Activated CD4-positive, alpha-beta T cell treated with anti-CD3 and anti-CD28 coated beads, Interleukin-2, amount 10 ng/mL, durations not matched to agents 24 days and 14 days (primary cell): Measurements from ENCODE around the gene DEUP1. TPM values are rescaled to one million over a fixed set of nuclear protein-coding genes. Genes with fewer than 3 reads are reported as not detected.
"Not testable (repeated sequence)": the region's sequence is repeated elsewhere in the genome, so short reads cannot be mapped to it uniquely, and the experiment has no call there.

Experiments
- DNase-seq: peaks from one replicate; pipeline ENCODE4 v3.0.0; 2022
- H3K27ac Mint-ChIP-seq: one replicate; pipeline ENCODE4 v1.8.0; 2022; ENCODE audit warnings: mild to moderate bottlenecking, mixed read lengths
- H3K27me3 Mint-ChIP-seq: one replicate; pipeline ENCODE4 v1.8.0; 2022; ENCODE audit warnings: mixed read lengths
- H3K36me3 Mint-ChIP-seq: one replicate; pipeline ENCODE4 v1.8.0; 2022; ENCODE audit warnings: low read depth, mild to moderate bottlenecking, mixed read lengths
- H3K4me1 Mint-ChIP-seq: one replicate; pipeline ENCODE4 v1.8.0; 2021; ENCODE audit warnings: mixed read lengths
- H3K4me3 Mint-ChIP-seq: one replicate; pipeline ENCODE4 v1.8.0; 2022; ENCODE audit warnings: mild to moderate bottlenecking, moderate library complexity, mixed read lengths
- H3K9me3 Mint-ChIP-seq: one replicate; pipeline ENCODE4 v1.8.0; 2021; ENCODE audit warnings: mixed read lengths
- intact Hi-C: fragments of 100-400 bp; cut with micrococcal nuclease; formaldehyde crosslinking; loops from one replicate; pipeline ENCODE4 v1.15.1; 2023
- total RNA-seq: library from RNA; stranded (reverse); gene quantifications from 2 replicates; pipeline ENCODE4 v1.2.3, GENCODE V29; 2022

The DEUP1 gene
- total RNA-seq, result not detected in 2 replicates

- H3K9me3 Mint-ChIP-seq, result no peaks in the 10 kb centered on the region
- DNase-seq, result peak; percentile 56
- H3K4me1 Mint-ChIP-seq, result no peaks in the 10 kb centered on the region
- peak within 1 kb of the TSS; percentile 58 for H3K4me3 Mint-ChIP-seq
- no peak within 1 kb of the TSS for H3K27ac Mint-ChIP-seq
- intact Hi-C loops, result no loop called here
- peaks cover 43% of the 10 kb centered on the region for H3K27me3 Mint-ChIP-seq
- H3K36me3 Mint-ChIP-seq, result no peaks in the 10 kb centered on the region
Observed at GRCh38 chr11:93330446-93330984, at the start of gene DEUP1. DEUP1 (plus strand) TSS chr11:93330742; CDS start chr11:93332260, 1,518 bp downstream.

DNA sequence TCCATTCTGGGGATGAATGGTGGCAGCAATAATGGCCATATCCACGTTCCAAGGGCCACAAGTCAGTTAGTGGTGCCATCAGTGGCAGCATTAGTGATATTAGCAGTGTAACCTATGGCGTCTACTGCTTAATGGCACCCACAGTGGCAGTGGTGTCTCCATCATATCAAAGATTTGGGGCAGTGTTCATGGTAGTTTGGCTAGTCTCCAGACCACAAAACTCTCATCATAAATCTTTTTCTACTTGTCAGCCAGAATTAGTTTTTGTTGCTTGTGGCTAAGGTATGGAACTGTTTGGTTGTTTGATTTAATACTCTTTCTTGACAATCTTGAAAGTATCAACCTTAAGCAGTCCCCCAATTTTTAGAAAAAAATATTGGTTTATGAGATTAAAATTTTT lies 45.1 kb upstream of the DEUP1 start:
- Mint-ChIP-seq H3K4me3 (no peak overlapping the region), H3K27me3 (peaks cover 2% of the 10 kb centered on the region), H3K9me3 (no peaks in the 10 kb centered on the region), H3K4me1 (no peaks in the 10 kb centered on the region), H3K36me3 (no peaks in the 10 kb centered on the region), H3K27ac (no peak overlapping the region)
- DNase-seq, result no peak
- intact Hi-C loops, result no loop called here

DNA sequence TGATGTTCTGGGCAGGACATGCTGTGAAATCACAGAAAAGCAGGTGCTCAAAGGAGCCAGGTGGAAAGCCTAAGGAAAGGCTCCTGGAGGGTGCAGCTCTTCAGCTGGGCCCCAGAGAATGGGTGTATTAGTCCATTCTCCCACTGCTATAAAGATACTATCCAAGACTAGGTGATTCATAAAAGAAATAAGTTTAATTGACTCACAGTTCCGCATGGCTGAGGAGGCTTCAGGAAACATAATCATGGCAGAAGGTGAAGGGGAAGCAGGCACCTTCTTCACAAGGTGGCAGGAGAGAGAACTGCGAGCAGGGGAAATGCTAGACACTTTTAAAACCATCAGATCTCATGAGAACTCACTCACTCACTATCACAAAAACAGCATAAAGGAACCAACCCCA lies 43.1 kb upstream of the DEUP1 start:
- no peak for DNase-seq
- Mint-ChIP-seq H3K4me3 (no peak overlapping the region), H3K4me1 (no peaks in the 10 kb centered on the region), H3K9me3 (no peaks in the 10 kb centered on the region), H3K27ac (no peak overlapping the region), H3K27me3 (peaks cover 2% of the 10 kb centered on the region), H3K36me3 (no peaks in the 10 kb centered on the region)
- intact Hi-C loops, result no loop called here

GRCh38 chr11:93288079-93288478 lies 42.5 kb upstream of the DEUP1 start:
- H3K4me3 Mint-ChIP-seq, result no peak overlapping the region
- H3K27me3 Mint-ChIP-seq, result peaks cover 2% of the 10 kb centered on the region
- H3K27ac Mint-ChIP-seq, result no peak overlapping the region
- H3K36me3 Mint-ChIP-seq, result no peaks in the 10 kb centered on the region
- no peaks in the 10 kb centered on the region for H3K9me3 Mint-ChIP-seq
- no peaks in the 10 kb centered on the region for H3K4me1 Mint-ChIP-seq
- no peak for DNase-seq
- intact Hi-C loops, result no loop called here

DNA sequence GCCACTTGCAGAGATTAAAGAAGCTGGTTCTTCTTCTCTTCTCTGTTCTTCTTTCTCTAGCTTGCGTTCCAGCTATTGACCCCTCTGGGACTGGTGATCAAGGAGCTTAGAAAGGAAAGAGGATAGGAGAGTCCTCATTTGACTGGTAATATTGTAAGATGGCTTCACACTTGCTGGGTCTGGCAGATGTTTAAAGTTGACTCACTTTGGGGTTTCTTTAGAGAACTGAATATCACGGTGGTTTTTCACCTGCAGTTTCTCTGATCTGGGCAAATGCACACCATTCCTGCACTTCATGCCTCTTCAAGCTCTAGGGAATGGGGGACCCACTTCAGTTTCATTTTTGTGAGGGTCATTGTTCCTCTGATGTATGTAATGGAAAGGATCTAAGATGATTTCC lies 41.8 kb upstream of the DEUP1 start:
- Mint-ChIP-seq H3K27me3 (peaks cover 2% of the 10 kb centered on the region), H3K4me3 (no peak overlapping the region), H3K27ac (no peak overlapping the region), H3K9me3 (no peaks in the 10 kb centered on the region), H3K4me1 (no peaks in the 10 kb centered on the region), H3K36me3 (no peaks in the 10 kb centered on the region)
- DNase-seq, result no peak
- intact Hi-C loops, result no loop called here

GRCh38 chr11:93289782-93290463 lies 40.6 kb upstream of the DEUP1 start:
- Mint-ChIP-seq H3K27me3 (peaks cover 4% of the 10 kb centered on the region), H3K4me1 (no peaks in the 10 kb centered on the region), H3K4me3 (no peak overlapping the region), H3K9me3 (no peaks in the 10 kb centered on the region), H3K36me3 (no peaks in the 10 kb centered on the region), H3K27ac (no peak overlapping the region)
- DNase-seq, result no peak
- intact Hi-C loops, result no loop called here

DNA sequence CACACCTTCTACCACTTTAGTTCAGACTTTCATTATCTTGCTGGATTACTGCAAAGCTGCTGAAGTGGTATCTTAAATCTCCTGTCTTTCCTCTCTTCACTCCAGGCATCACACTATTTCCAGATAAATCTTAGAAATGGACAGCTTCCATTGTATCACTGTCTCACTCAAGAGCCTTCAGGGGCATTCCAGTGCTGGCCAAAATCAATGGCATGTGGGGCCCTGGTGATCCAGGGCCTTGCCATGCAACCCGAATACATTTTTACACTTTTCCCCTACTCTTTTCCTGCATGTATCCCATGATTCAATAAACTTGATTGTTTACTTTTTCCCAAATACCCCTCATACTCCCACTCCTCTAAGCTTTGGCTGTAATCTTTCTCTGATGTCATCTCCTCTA lies 39.4 kb upstream of the DEUP1 start:
- Mint-ChIP-seq H3K36me3 (no peaks in the 10 kb centered on the region), H3K9me3 (no peaks in the 10 kb centered on the region), H3K27me3 (peaks cover 4% of the 10 kb centered on the region), H3K4me1 (no peaks in the 10 kb centered on the region), H3K4me3 (no peak overlapping the region), H3K27ac (no peak overlapping the region)
- intact Hi-C loops, result no loop called here
- no peak for DNase-seq

GRCh38 chr11:93291898-93292297 lies 38.6 kb upstream of the DEUP1 start:
- H3K27ac Mint-ChIP-seq, result no peak overlapping the region

GRCh38 chr11:93295921-93296575 lies 34.5 kb upstream of the DEUP1 start:
- Mint-ChIP-seq H3K9me3 (no peaks in the 10 kb centered on the region), H3K4me1 (no peaks in the 10 kb centered on the region), H3K27ac (no peak overlapping the region), H3K36me3 (no peaks in the 10 kb centered on the region), H3K27me3 (peaks cover 2% of the 10 kb centered on the region), H3K4me3 (no peak overlapping the region)
- intact Hi-C loops, result no loop called here
- no peak for DNase-seq

More at GRCh38 chr11:93291898-93292297, 38.6 kb upstream of the DEUP1 start:
- H3K27me3 Mint-ChIP-seq, result peaks cover 4% of the 10 kb centered on the region
- no peaks in the 10 kb centered on the region for H3K9me3 Mint-ChIP-seq
- no peak overlapping the region for H3K4me3 Mint-ChIP-seq
- intact Hi-C loops, result no loop called here
- H3K36me3 Mint-ChIP-seq, result no peaks in the 10 kb centered on the region
- no peak for DNase-seq
- H3K4me1 Mint-ChIP-seq, result no peaks in the 10 kb centered on the region

GRCh38 chr11:93303689-93304088 lies 26.9 kb upstream of the DEUP1 start:
- no peak for DNase-seq
- H3K27me3 Mint-ChIP-seq, result no peaks in the 10 kb centered on the region
- H3K27ac Mint-ChIP-seq, result no peak overlapping the region
- no peaks in the 10 kb centered on the region for H3K36me3 Mint-ChIP-seq
- intact Hi-C loops, result no loop called here
- H3K4me3 Mint-ChIP-seq, result no peak overlapping the region
- H3K9me3 Mint-ChIP-seq, result no peaks in the 10 kb centered on the region
- no peaks in the 10 kb centered on the region for H3K4me1 Mint-ChIP-seq

GRCh38 chr11:93314399-93314798 lies 16.1 kb upstream of the DEUP1 start:
- H3K36me3 Mint-ChIP-seq, H3K27ac Mint-ChIP-seq, DNase-seq, H3K27me3 Mint-ChIP-seq, H3K4me3 Mint-ChIP-seq, H3K4me1 Mint-ChIP-seq, intact Hi-C loops: not testable (repeated sequence)
- peaks cover 33% of the 10 kb centered on the region for H3K9me3 Mint-ChIP-seq

- Mint-ChIP-seq H3K36me3 (no peaks in the 10 kb centered on the region), H3K27me3 (no peaks in the 10 kb centered on the region), H3K27ac (no peak overlapping the region), H3K4me3 (no peak overlapping the region), H3K4me1 (no peaks in the 10 kb centered on the region), H3K9me3 (peaks cover 13% of the 10 kb centered on the region)
- intact Hi-C loops, result no loop called here
- DNase-seq, result no peak
Observed at GRCh38 chr11:93319224-93319839, 11.2 kb upstream of the DEUP1 start.

GRCh38 chr11:93320230-93320629 lies 10.3 kb upstream of the DEUP1 start:
- DNase-seq, result no peak
- H3K4me3 Mint-ChIP-seq, result no peak overlapping the region
- H3K4me1 Mint-ChIP-seq, result no peaks in the 10 kb centered on the region
- no peak overlapping the region for H3K27ac Mint-ChIP-seq
- H3K27me3 Mint-ChIP-seq, result no peaks in the 10 kb centered on the region
- peaks cover 8% of the 10 kb centered on the region for H3K9me3 Mint-ChIP-seq
- intact Hi-C loops, result no loop called here
- no peaks in the 10 kb centered on the region for H3K36me3 Mint-ChIP-seq

GRCh38 chr11:93322207-93322606 lies 8.3 kb upstream of the DEUP1 start:
- no peak for DNase-seq
- H3K27me3 Mint-ChIP-seq, result no peaks in the 10 kb centered on the region
- intact Hi-C loops, result no loop called here
- H3K27ac Mint-ChIP-seq, result no peak overlapping the region
- no peak overlapping the region for H3K4me3 Mint-ChIP-seq
- no peaks in the 10 kb centered on the region for H3K36me3 Mint-ChIP-seq
- no peaks in the 10 kb centered on the region for H3K9me3 Mint-ChIP-seq
- no peaks in the 10 kb centered on the region for H3K4me1 Mint-ChIP-seq
